ENCODE results near the gene KDM3A. TPM values are rescaled to one million over a fixed set of nuclear protein-coding genes. Genes with fewer than 3 reads are reported as not detected.

The KDM3A gene
- polyA plus RNA-seq, 1 of the 3 experiments (the other 2 are of a cell fraction) = 13.7 TPM

DNA sequence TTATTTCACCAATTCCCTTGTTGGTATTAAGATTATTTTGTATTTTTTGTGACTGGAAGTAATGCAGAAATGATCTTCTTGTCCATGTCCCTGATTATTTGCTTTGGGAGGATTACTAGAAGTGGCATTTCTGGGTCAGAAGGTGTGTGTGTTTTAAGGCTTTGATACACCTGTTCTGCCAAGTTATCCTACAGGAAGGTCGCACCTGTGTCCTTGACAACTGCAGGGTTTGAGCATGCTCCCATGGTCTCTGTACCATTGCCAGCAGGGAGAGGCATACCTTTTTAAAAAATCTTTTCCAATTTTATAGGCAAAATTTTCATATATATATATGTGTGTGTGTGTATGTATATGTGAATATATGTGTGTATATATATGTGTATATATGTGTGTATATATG, 29.7 kb downstream of the KDM3A start:
- CTCF ChIA-PET = no interaction called here
- H3K4me3 ChIP-seq (ENCODE audit: low read depth in 2 of 2, low read length in 1 of 2) = no peak overlapping the region
- peaks cover 17% of the 10 kb centered on the region; the same call in 1 of the 2 replicates for H4K20me1 ChIP-seq (ENCODE audit: insufficient read depth)
- H3K9me3 ChIP-seq = no peaks in the 10 kb centered on the region
- H2AFZ ChIP-seq (ENCODE audit: low read depth) = no peak overlapping the region
- H3K4me2 ChIP-seq = no peak overlapping the region
- 100% methylated on average over 1 of the region's 1 CpG for WGBS (ENCODE audit: low lambda C conversion rate)
- H3K79me2 ChIP-seq (ENCODE audit: insufficient read depth) = peaks cover 16% of the 10 kb centered on the region
- no peak for TF ChIP-seq CHD2 (IDR thresholded peaks at IDR 0.05; ENCODE audit: low read length, partially characterized antibody)
- no peak for TF ChIP-seq RFX5 (IDR thresholded peaks at IDR 0.05; ENCODE audit: low read length)
- TF ChIP-seq TCF12 (IDR thresholded peaks at IDR 0.05) = no peak
- TF ChIP-seq, protein P1, sequence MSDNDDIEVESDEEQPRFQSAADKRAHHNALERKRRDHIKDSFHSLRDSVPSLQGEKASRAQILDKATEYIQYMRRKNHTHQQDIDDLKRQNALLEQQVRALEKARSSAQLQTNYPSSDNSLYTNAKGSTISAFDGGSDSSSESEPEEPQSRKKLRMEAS (IDR thresholded peaks at IDR 0.05; ENCODE audit: low read depth) = no peak
- TF ChIP-seq JUND (IDR thresholded peaks at IDR 0.05) = no peak
- TF ChIP-seq EP300 (IDR thresholded peaks at IDR 0.05; ENCODE audit: borderline replicate concordance in 1 of 2, low read depth in 1 of 2, low read length in 1 of 2) = no peak
- TF ChIP-seq TEAD4 (IDR thresholded peaks at IDR 0.05; ENCODE audit: borderline replicate concordance, insufficient read depth) = no peak
- TF ChIP-seq YY1 (IDR thresholded peaks at IDR 0.05; ENCODE audit: low read depth) = no peak
- H3K4me1 ChIP-seq (ENCODE audit: control insufficient read depth in 1 of 2, insufficient read depth in 2 of 2, low read depth in 1 of 2, low read length in 1 of 2) = peaks cover 0 to 10% of the 10 kb centered on the region in 2 experiments; a peak in 2 of 4 replicates
- H3K9me2 ChIP-seq = no peaks in the 10 kb centered on the region
- POLR2A ChIA-PET = no interaction called here
- H3K27me3 ChIP-seq (ENCODE audit: insufficient read depth) = no peaks in the 10 kb centered on the region
- H3F3A ChIP-seq (replicated peaks; ENCODE audit: insufficient read depth) = peaks cover 16% of the 10 kb centered on the region
- no peak overlapping the region for H3K9ac ChIP-seq
- H3K36me3 ChIP-seq (replicated peaks in 1 of 2; ENCODE audit: control insufficient read depth in 1 of 2, insufficient read depth in 2 of 2, low read length in 1 of 2) = peaks cover 79 to 81% of the 10 kb centered on the region in 2 experiments
- H3K27ac ChIP-seq (ENCODE audit: low read depth in 2 of 2, low read length in 1 of 2) = no peak overlapping the region
- DNase-seq = no peak

DNA sequence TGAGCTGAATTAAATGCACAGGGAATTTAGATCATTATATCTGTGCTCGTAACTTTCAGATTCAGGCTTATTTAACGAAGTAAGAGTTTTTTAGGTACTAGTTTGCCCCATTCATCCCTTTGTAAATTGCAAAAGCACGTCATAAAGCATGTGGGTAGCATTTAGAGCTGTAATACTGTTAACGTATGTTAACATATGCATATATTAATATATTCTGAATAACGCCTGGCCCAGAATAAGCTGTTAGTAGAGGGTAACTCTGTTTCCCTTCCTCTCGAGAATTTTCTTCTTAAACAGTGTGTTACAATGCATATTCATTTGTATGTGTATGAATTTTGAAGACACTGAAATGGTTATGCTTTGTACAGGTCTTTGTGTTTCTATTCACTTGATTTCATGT, 30.5 kb downstream of the KDM3A start:
- peaks cover 0 to 14% of the 10 kb centered on the region in 2 experiments; a peak in 2 of 4 replicates for H3K4me1 ChIP-seq (ENCODE audit: control insufficient read depth in 1 of 2, insufficient read depth in 2 of 2, low read depth in 1 of 2, low read length in 1 of 2)
- no peak for DNase-seq
- no peak overlapping the region for H3K4me2 ChIP-seq
- H3K79me2 ChIP-seq (ENCODE audit: insufficient read depth) = peaks cover 16% of the 10 kb centered on the region
- no peaks in the 10 kb centered on the region for H3K27me3 ChIP-seq (ENCODE audit: insufficient read depth)
- POLR2A ChIA-PET = no interaction called here
- H4K20me1 ChIP-seq (ENCODE audit: insufficient read depth) = peaks cover 23% of the 10 kb centered on the region
- H3K9me3 ChIP-seq = no peaks in the 10 kb centered on the region
- no peaks in the 10 kb centered on the region for H3K9me2 ChIP-seq
- peaks cover 23% of the 10 kb centered on the region for H3F3A ChIP-seq (replicated peaks; ENCODE audit: insufficient read depth)
- H3K4me3 ChIP-seq (ENCODE audit: low read depth in 2 of 2, low read length in 1 of 2) = no peak overlapping the region
- CTCF ChIA-PET = interaction anchor here (0.6 kb wide), 1 partner anchor 293 kb away, joined by 3 read pairs; no protein-coding TSS in a partner anchor
- no peak overlapping the region for H2AFZ ChIP-seq (ENCODE audit: low read depth)
- no peak overlapping the region for H3K9ac ChIP-seq
- 96% methylated on average over 6 of the region's 6 CpGs for WGBS (ENCODE audit: low lambda C conversion rate)
- H3K36me3 ChIP-seq (replicated peaks in 1 of 2; ENCODE audit: control insufficient read depth in 1 of 2, insufficient read depth in 2 of 2, low read length in 1 of 2) = peaks cover 74 to 77% of the 10 kb centered on the region in 2 experiments
- no peak overlapping the region for H3K27ac ChIP-seq (ENCODE audit: low read depth in 2 of 2, low read length in 1 of 2)
- no peak for TF ChIP-seq TEAD4 (IDR thresholded peaks at IDR 0.05; ENCODE audit: borderline replicate concordance, insufficient read depth)
- no peak for TF ChIP-seq RFX5 (IDR thresholded peaks at IDR 0.05; ENCODE audit: low read length)
- TF ChIP-seq FOSL2 (IDR thresholded peaks at IDR 0.05; ENCODE audit: borderline replicate concordance, low read depth) = no peak
- TF ChIP-seq, protein P2, sequence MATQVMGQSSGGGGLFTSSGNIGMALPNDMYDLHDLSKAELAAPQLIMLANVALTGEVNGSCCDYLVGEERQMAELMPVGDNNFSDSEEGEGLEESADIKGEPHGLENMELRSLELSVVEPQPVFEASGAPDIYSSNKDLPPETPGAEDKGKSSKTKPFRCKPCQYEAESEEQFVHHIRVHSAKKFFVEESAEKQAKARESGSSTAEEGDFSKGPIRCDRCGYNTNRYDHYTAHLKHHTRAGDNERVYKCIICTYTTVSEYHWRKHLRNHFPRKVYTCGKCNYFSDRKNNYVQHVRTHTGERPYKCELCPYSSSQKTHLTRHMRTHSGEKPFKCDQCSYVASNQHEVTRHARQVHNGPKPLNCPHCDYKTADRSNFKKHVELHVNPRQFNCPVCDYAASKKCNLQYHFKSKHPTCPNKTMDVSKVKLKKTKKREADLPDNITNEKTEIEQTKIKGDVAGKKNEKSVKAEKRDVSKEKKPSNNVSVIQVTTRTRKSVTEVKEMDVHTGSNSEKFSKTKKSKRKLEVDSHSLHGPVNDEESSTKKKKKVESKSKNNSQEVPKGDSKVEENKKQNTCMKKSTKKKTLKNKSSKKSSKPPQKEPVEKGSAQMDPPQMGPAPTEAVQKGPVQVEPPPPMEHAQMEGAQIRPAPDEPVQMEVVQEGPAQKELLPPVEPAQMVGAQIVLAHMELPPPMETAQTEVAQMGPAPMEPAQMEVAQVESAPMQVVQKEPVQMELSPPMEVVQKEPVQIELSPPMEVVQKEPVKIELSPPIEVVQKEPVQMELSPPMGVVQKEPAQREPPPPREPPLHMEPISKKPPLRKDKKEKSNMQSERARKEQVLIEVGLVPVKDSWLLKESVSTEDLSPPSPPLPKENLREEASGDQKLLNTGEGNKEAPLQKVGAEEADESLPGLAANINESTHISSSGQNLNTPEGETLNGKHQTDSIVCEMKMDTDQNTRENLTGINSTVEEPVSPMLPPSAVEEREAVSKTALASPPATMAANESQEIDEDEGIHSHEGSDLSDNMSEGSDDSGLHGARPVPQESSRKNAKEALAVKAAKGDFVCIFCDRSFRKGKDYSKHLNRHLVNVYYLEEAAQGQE (IDR thresholded peaks at IDR 0.05; ENCODE audit: low read depth, low read length) = no peak
- no peak for TF ChIP-seq NRF1 (IDR thresholded peaks at IDR 0.05; ENCODE audit: low read depth, low read length)
- no peak for TF ChIP-seq FOXJ3 (CRISPR knock-in tag; IDR thresholded peaks at IDR 0.05)
- no peak for TF ChIP-seq SIN3A (IDR thresholded peaks at IDR 0.05; ENCODE audit: borderline replicate concordance, low read depth, low read length)
- TF ChIP-seq CHD2 (IDR thresholded peaks at IDR 0.05; ENCODE audit: low read length, partially characterized antibody) = no peak
- TF ChIP-seq, protein P1 (IDR thresholded peaks at IDR 0.05; ENCODE audit: low read depth) = no peak
- TF ChIP-seq, protein P3, sequence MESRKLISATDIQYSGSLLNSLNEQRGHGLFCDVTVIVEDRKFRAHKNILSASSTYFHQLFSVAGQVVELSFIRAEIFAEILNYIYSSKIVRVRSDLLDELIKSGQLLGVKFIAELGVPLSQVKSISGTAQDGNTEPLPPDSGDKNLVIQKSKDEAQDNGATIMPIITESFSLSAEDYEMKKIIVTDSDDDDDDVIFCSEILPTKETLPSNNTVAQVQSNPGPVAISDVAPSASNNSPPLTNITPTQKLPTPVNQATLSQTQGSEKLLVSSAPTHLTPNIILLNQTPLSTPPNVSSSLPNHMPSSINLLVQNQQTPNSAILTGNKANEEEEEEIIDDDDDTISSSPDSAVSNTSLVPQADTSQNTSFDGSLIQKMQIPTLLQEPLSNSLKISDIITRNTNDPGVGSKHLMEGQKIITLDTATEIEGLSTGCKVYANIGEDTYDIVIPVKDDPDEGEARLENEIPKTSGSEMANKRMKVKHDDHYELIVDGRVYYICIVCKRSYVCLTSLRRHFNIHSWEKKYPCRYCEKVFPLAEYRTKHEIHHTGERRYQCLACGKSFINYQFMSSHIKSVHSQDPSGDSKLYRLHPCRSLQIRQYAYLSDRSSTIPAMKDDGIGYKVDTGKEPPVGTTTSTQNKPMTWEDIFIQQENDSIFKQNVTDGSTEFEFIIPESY (IDR thresholded peaks at IDR 0.05; ENCODE audit: borderline replicate concordance, low read depth) = no peak
- TF ChIP-seq EP300 (IDR thresholded peaks at IDR 0.05; ENCODE audit: borderline replicate concordance in 1 of 2, low read depth in 1 of 2, low read length in 1 of 2) = no peak
- TF ChIP-seq SMC3 (IDR thresholded peaks at IDR 0.05; ENCODE audit: low read depth, low read length) = no peak
- TF ChIP-seq, protein P4, sequence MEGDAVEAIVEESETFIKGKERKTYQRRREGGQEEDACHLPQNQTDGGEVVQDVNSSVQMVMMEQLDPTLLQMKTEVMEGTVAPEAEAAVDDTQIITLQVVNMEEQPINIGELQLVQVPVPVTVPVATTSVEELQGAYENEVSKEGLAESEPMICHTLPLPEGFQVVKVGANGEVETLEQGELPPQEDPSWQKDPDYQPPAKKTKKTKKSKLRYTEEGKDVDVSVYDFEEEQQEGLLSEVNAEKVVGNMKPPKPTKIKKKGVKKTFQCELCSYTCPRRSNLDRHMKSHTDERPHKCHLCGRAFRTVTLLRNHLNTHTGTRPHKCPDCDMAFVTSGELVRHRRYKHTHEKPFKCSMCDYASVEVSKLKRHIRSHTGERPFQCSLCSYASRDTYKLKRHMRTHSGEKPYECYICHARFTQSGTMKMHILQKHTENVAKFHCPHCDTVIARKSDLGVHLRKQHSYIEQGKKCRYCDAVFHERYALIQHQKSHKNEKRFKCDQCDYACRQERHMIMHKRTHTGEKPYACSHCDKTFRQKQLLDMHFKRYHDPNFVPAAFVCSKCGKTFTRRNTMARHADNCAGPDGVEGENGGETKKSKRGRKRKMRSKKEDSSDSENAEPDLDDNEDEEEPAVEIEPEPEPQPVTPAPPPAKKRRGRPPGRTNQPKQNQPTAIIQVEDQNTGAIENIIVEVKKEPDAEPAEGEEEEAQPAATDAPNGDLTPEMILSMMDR (IDR thresholded peaks at IDR 0.05) = no peak
- no peak for TF ChIP-seq RXRA (IDR thresholded peaks at IDR 0.05; ENCODE audit: borderline replicate concordance, low read depth)
- TF ChIP-seq, protein P5, sequence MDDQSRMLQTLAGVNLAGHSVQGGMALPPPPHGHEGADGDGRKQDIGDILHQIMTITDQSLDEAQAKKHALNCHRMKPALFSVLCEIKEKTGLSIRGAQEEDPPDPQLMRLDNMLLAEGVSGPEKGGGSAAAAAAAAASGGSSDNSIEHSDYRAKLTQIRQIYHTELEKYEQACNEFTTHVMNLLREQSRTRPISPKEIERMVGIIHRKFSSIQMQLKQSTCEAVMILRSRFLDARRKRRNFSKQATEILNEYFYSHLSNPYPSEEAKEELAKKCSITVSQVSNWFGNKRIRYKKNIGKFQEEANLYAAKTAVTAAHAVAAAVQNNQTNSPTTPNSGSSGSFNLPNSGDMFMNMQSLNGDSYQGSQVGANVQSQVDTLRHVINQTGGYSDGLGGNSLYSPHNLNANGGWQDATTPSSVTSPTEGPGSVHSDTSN (IDR thresholded peaks at IDR 0.05) = no peak
